ENCODE results near the gene MYL3. TPM values are rescaled to one million over a fixed set of nuclear protein-coding genes. Genes with fewer than 3 reads are reported as not detected.

The MYL3 gene
- total RNA-seq, 3 donors from 2014 or later (not counting 1 experiment from before 2014, with no cell fraction given) = not detected

DNA sequence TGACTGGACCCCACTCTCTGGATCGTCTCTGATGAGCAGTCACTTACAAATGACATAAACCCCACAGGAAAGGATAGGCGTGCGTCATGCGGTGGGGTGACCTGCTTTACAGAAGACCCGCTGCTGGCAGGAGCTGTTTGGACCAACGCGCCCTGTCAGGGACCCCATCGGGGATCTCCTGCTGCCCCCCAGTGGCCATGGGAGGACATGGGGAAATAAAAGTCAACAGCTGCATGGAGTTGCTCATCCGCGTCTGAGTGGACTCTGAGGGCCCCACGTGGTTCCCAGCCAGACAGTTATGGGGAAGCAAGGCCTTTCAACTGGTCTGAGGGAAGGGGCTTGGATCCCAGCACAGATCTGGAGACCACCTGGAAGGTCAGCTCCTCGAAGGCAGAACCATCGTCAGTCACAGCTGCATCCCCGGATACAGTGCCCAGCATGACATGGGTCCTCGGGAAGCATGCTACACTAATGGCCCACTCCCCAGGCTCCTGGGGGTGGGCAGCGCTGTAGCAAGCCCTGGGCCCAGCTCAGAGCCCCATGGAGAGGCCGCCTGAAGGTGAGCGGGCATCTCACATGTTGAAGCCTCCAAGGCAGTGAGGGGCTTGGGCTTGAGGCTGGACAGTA, 46.4 kb upstream of the MYL3 start:
- Mint-ChIP-seq H3K27me3 (ENCODE audit: low read depth in 2 of 2) (no peaks in the 10 kb centered on the region), H3K27ac (peak overlapping the region in 1 of 2 donors; percentile 52), H3K36me3 (no peaks in the 10 kb centered on the region), H3K4me1 (peaks cover 14 to 15% of the 10 kb centered on the region in 2 donors), H3K4me3 (no peak overlapping the region), H3K9me3 (no peaks in the 10 kb centered on the region)
- Histone ChIP-seq H3K4me3 (ENCODE audit: low read length) (no peak overlapping the region), H3K9me3 (ENCODE audit: control insufficient read depth, insufficient read depth, low read length) (no peaks in the 10 kb centered on the region), H3K36me3 (ENCODE audit: control insufficient read depth, insufficient read depth, low read length) (no peaks in the 10 kb centered on the region), H3K27me3 (ENCODE audit: control insufficient read depth, insufficient read depth, low read length) (no peaks in the 10 kb centered on the region), H3K4me1 (ENCODE audit: control insufficient read depth, insufficient read depth, low read length) (peaks cover 21% of the 10 kb centered on the region), H3K27ac (ENCODE audit: low read length) (no peak overlapping the region)
- WGBS (ENCODE audit: insufficient coverage) = 25% methylated on average over 18 of the region's 18 CpGs
- intact Hi-C loops (cut with micrococcal nuclease) = loop anchor here (1.0 kb wide), 2 partner anchors 43 to 204 kb away; no protein-coding TSS in a partner anchor
- DNase-seq (peak; percentile 81 to 84), ATAC-seq (peak; percentile 87 to 96 (median 92))
- TF ChIP-seq, protein P1, sequence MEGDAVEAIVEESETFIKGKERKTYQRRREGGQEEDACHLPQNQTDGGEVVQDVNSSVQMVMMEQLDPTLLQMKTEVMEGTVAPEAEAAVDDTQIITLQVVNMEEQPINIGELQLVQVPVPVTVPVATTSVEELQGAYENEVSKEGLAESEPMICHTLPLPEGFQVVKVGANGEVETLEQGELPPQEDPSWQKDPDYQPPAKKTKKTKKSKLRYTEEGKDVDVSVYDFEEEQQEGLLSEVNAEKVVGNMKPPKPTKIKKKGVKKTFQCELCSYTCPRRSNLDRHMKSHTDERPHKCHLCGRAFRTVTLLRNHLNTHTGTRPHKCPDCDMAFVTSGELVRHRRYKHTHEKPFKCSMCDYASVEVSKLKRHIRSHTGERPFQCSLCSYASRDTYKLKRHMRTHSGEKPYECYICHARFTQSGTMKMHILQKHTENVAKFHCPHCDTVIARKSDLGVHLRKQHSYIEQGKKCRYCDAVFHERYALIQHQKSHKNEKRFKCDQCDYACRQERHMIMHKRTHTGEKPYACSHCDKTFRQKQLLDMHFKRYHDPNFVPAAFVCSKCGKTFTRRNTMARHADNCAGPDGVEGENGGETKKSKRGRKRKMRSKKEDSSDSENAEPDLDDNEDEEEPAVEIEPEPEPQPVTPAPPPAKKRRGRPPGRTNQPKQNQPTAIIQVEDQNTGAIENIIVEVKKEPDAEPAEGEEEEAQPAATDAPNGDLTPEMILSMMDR (IDR thresholded peaks at IDR 0.05) = peak; percentile 95

GRCh38 chr3:46908986-46909534, 45.8 kb upstream of the MYL3 start:
- no peaks in the 10 kb centered on the region for H3K9me3 ChIP-seq (ENCODE audit: control insufficient read depth, insufficient read depth, low read length)
- DNase-seq = no peak
- H3K27me3 Mint-ChIP-seq (ENCODE audit: low read depth in 2 of 2) = no peaks in the 10 kb centered on the region
- intact Hi-C loops (cut with micrococcal nuclease) = loop anchor here (1.0 kb wide), 2 partner anchors 43 to 204 kb away; no protein-coding TSS in a partner anchor
- peaks cover 21% of the 10 kb centered on the region for H3K4me1 ChIP-seq (ENCODE audit: control insufficient read depth, insufficient read depth, low read length)
- H3K9me3 Mint-ChIP-seq = no peaks in the 10 kb centered on the region
- TF ChIP-seq, protein P1 (IDR thresholded peaks at IDR 0.05) = no peak
- WGBS (ENCODE audit: insufficient coverage) = 74% methylated on average over 8 of the region's 8 CpGs
- no peak overlapping the region for H3K4me3 Mint-ChIP-seq
- no peak overlapping the region for H3K27ac ChIP-seq (ENCODE audit: low read length)
- H3K27me3 ChIP-seq (ENCODE audit: control insufficient read depth, insufficient read depth, low read length) = no peaks in the 10 kb centered on the region
- H3K36me3 ChIP-seq (ENCODE audit: control insufficient read depth, insufficient read depth, low read length) = no peaks in the 10 kb centered on the region
- H3K27ac Mint-ChIP-seq = peak overlapping the region in 1 of 2 donors; percentile 52
- peaks cover 13% of the 10 kb centered on the region in 2 donors for H3K4me1 Mint-ChIP-seq
- H3K4me3 ChIP-seq (ENCODE audit: low read length) = no peak overlapping the region
- H3K36me3 Mint-ChIP-seq = no peaks in the 10 kb centered on the region
- peak in 1 of 3 donors; percentile 1 for ATAC-seq

- ATAC-seq = no peak
- H3K4me3 ChIP-seq (ENCODE audit: low read length) = no peak overlapping the region
- H3K4me1 Mint-ChIP-seq = peaks cover 6 to 7% of the 10 kb centered on the region in 2 donors
- H3K4me1 ChIP-seq (ENCODE audit: control insufficient read depth, insufficient read depth, low read length) = peaks cover 15% of the 10 kb centered on the region
- H3K4me3 Mint-ChIP-seq = no peak overlapping the region
- no peaks in the 10 kb centered on the region for H3K27me3 ChIP-seq (ENCODE audit: control insufficient read depth, insufficient read depth, low read length)
- H3K9me3 ChIP-seq (ENCODE audit: control insufficient read depth, insufficient read depth, low read length) = no peaks in the 10 kb centered on the region
- intact Hi-C loops (cut with micrococcal nuclease) = no loop called here
- H3K27ac ChIP-seq (ENCODE audit: low read length) = no peak overlapping the region
- DNase-seq = no peak
- no peak overlapping the region for H3K27ac Mint-ChIP-seq
- H3K27me3 Mint-ChIP-seq (ENCODE audit: low read depth in 2 of 2) = no peaks in the 10 kb centered on the region
- 87% methylated on average over 24 of the region's 24 CpGs for WGBS (ENCODE audit: insufficient coverage)
- H3K9me3 Mint-ChIP-seq = no peaks in the 10 kb centered on the region
- no peaks in the 10 kb centered on the region for H3K36me3 ChIP-seq (ENCODE audit: control insufficient read depth, insufficient read depth, low read length)
- no peaks in the 10 kb centered on the region for H3K36me3 Mint-ChIP-seq
- TF ChIP-seq, protein P1 (IDR thresholded peaks at IDR 0.05) = no peak
Measured at GRCh38 chr3:46908294-46908985, 45.2 kb upstream of the MYL3 start.

All from natural killer cell (primary cell).